ENCODE measurements around the gene WDR46. TPM values are rescaled to one million over a fixed set of nuclear protein-coding genes. Genes with fewer than 3 reads are reported as not detected.

WDR46 gene
- polyA plus RNA-seq, 1 donor from 2014 or later = 62.5 TPM

- H2AFZ ChIP-seq (ENCODE audit: low read depth, low read length) = no peak overlapping the region
These were observed 53.8 kb downstream of the WDR46 start for GRCh38 chr6:33235221-33235634.

More at GRCh38 chr6:33235221-33235634, 53.8 kb downstream of the WDR46 start:
- H3F3A ChIP-seq (ENCODE audit: insufficient read depth, low read length, poor library complexity, severe bottlenecking) = no peaks in the 10 kb centered on the region
- H3K36me3 ChIP-seq (ENCODE audit: insufficient read depth, low read length) = no peaks in the 10 kb centered on the region
- no peak overlapping the region for H3K9ac ChIP-seq (ENCODE audit: low read length)
- H4K20me1 ChIP-seq (ENCODE audit: insufficient read depth) = no peaks in the 10 kb centered on the region
- TF ChIP-seq MXI1 (conservative IDR thresholded peaks at IDR 0.05; ENCODE audit: poor library complexity, severe bottlenecking) (no peak), EZH2 (IDR thresholded peaks at IDR 0.05; ENCODE audit: borderline replicate concordance, insufficient read depth, low read length, poor library complexity, severe bottlenecking) (no peak), POLR2AphosphoS5 (IDR thresholded peaks at IDR 0.05) (no peak), REST (IDR thresholded peaks at IDR 0.05; ENCODE audit: borderline replicate concordance) (no peak), RAD21 (conservative IDR thresholded peaks at IDR 0.05) (no peak)
- H3K9me3 ChIP-seq (ENCODE audit: low read length) = no peaks in the 10 kb centered on the region
- no peaks in the 10 kb centered on the region for H3K27me3 ChIP-seq (ENCODE audit: insufficient read depth, low read depth, low read length)
- H3K27ac ChIP-seq (ENCODE audit: low read length) = no peak overlapping the region
- H3K4me3 ChIP-seq (ENCODE audit: low read length) = no peak overlapping the region
- no peaks in the 10 kb centered on the region for H3K79me2 ChIP-seq (replicated peaks; ENCODE audit: insufficient read depth, low read length)
- no peaks in the 10 kb centered on the region for H3K9me2 ChIP-seq (ENCODE audit: insufficient read depth, low read length)
- H3K4me2 ChIP-seq (ENCODE audit: low read length) = no peak overlapping the region

Other genes with a start within 250 kb of the WDR46 start
- gene HLA-DPA1, start 215.6 kb downstream of the WDR46 start, polyA plus RNA-seq = not detected in 2 replicates
- gene HLA-DPB1, start 213.2 kb downstream of the WDR46 start, polyA plus RNA-seq = 2.3 TPM in 1 of 2 replicates, not detected in the other
- gene COL11A2, start 96.8 kb downstream of the WDR46 start, polyA plus RNA-seq = 9.8 and 20.2 TPM in 2 replicates
- 60.7 and 71.2 TPM in 2 replicates for gene RXRB, start 88.6 kb downstream of the WDR46 start, polyA plus RNA-seq
- gene SLC39A7, start 88.4 kb downstream of the WDR46 start, polyA plus RNA-seq = 99.8 and 120 TPM in 2 replicates
- gene HSD17B8, start 84.6 kb downstream of the WDR46 start, polyA plus RNA-seq = 7.3 and 10.3 TPM in 2 replicates
- 107 and 121 TPM in 2 replicates for gene RING1, start 80.7 kb downstream of the WDR46 start, polyA plus RNA-seq
- 29.1 and 34.6 TPM in 2 replicates for gene VPS52, start 17.4 kb downstream of the WDR46 start, polyA plus RNA-seq
- gene RPS18, start 17.2 kb downstream of the WDR46 start, polyA plus RNA-seq = 1,894 and 2,078 TPM in 2 replicates
- gene B3GALT4, start 12.1 kb downstream of the WDR46 start, polyA plus RNA-seq = 2.5 and 7.0 TPM in 2 replicates
- 97.8 and 109 TPM in 2 replicates for gene PFDN6, start 362 bp upstream of the WDR46 start, polyA plus RNA-seq
- 120 and 141 TPM in 2 replicates for gene RGL2, start 9.7 kb upstream of the WDR46 start, polyA plus RNA-seq
- gene TAPBP, start 24.8 kb upstream of the WDR46 start, polyA plus RNA-seq = 1.2 and 5.5 TPM in 2 replicates
- 16.5 and 30.0 TPM in 2 replicates for gene ZBTB22, start 28.5 kb upstream of the WDR46 start, polyA plus RNA-seq
- gene DAXX, start 33.7 kb upstream of the WDR46 start, polyA plus RNA-seq = 39.3 and 66.0 TPM in 2 replicates
- gene KIFC1, start 102.6 kb upstream of the WDR46 start, polyA plus RNA-seq = 0.52 and 2.1 TPM in 2 replicates
- 102 and 112 TPM in 2 replicates for gene PHF1, start 121.8 kb upstream of the WDR46 start, polyA plus RNA-seq
- gene CUTA, start 128.9 kb upstream of the WDR46 start, polyA plus RNA-seq = 341 and 343 TPM in 2 replicates
- gene SYNGAP1, start 130.8 kb upstream of the WDR46 start, polyA plus RNA-seq = 4.3 and 5.9 TPM in 2 replicates
- gene ZBTB9, start 165.3 kb upstream of the WDR46 start, polyA plus RNA-seq = 6.8 and 7.7 TPM in 2 replicates